ENCODE measurements around the gene C19orf67.

C19orf67 gene

DNA sequence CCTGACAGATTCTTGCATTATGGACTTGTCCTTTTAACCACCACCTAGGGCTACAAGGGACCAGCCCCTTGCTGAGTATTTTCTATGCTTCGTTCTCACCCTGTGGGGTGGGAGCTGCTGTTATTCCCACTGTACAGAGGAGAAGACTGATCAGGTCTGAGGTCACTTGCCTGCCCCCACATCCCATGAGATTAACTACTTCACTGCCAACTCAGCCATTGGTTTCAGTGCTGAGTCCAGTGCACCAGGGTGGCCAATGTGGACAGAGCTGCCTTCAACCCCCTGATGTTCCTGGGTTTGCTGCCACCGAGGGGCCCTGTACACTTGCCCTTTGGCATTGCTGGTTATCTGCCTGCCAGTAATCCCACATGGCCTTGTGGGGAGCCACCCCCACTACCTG, 25.1 kb upstream of the C19orf67 start:
- no peak for DNase-seq (ENCODE audit: low read depth, low spot score)

DNA sequence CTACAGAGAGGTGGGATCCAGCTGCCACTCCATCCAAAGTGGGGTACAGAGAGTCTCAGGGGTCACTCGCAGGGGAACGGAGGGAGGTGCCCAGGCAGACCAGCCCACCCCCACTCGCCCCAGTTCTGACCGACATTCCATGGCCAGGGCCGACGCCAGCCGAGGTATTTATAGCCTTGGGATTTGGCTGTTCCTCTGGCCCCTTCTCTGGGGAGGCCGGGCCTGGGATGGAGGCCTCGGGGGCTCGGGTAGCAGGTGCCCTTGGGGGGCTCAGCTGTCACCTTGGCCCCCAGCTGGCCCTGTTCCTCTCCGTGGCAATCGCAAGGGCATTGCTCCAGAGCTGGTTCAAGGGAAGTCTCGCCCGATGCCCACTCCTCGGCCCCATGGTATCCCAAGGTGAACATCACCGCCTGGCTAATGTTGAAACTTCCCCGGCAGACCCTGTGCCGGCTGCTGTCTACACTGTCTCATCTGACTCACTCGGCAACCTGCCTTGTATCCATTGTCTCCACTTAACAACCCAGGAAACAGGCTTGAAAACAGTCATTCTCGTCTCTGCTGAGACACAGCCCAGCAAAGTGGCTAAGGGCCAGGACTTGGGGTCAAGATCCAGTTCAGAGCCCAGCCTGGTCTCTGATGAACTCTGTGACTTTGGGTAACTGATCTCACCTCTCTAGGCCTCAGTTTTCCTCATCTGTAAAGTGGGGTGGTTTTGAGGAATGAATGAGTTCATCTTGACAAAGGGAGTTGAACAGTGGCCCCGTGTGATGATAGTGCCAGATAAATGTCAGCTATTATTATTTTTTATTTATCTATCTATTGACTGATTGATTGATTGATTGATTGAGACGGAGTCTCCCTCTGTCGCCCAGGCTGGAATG, 22.2 kb upstream of the C19orf67 start:
- no peak for DNase-seq (ENCODE audit: low read depth, low spot score)

DNA sequence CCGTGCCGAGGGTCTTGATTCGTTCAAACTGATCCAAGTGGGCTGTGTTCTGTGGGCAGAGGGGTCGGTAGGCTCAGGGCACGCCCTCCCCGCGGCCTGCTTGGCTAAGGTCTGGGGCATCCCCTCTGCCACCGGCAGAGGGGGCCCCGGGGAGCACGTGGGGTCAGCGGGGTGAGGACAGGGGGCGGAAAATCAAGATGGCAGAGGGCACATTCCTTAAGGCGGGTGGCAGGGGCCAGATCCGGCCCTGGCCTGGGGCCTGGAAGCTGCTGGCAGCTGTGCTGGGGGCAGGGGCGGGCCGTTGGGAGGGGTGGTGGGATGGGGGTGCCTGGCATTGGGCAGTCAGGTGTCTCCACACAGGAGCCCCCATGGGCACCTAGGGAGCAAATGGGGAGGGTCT, 21.3 kb upstream of the C19orf67 start:
- DNase-seq (ENCODE audit: low read depth, low spot score), result no peak

DNA sequence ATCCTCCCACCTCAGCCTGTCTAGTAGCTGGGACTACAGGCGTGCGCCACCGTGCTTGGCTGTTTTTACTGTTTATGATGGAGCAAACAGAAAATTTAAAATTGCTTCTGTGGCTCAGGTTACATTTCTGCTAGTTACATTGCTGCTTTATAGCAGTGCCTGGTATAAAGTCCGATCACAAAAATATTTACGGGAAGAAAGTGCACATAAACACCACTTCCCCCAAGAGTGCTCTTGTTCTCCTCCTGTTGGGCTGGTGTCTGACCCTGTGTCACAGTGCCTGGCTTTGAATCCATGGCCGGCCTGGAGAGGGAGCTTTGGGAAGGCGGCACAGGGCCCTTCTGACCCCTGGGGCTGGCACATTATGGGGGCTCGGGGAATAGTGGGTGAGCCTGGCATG, 20.1 kb upstream of the C19orf67 start:
- DNase-seq (ENCODE audit: low read depth, low spot score), result no peak

GRCh38 chr19:14103310-14103709, 17.7 kb upstream of the C19orf67 start:
- no peak for DNase-seq (ENCODE audit: low read depth, low spot score)

GRCh38 chr19:14102756-14103155, 17.2 kb upstream of the C19orf67 start:
- DNase-seq (ENCODE audit: low read depth, low spot score), result no peak

GRCh38 chr19:14102102-14102696, 16.6 kb upstream of the C19orf67 start:
- no peak for DNase-seq (ENCODE audit: low read depth, low spot score)

GRCh38 chr19:14101003-14101545, 15.5 kb upstream of the C19orf67 start:
- no peak for DNase-seq (ENCODE audit: low read depth, low spot score)

- DNase-seq (ENCODE audit: low read depth, low spot score), result no peak
These were observed 12.1 kb upstream of the C19orf67 start for GRCh38 chr19:14097532-14098151.

GRCh38 chr19:14096272-14096992, 10.8 kb upstream of the C19orf67 start:
- DNase-seq (ENCODE audit: low read depth, low spot score), result no peak

GRCh38 chr19:14094854-14095253, 9.3 kb upstream of the C19orf67 start:
- no peak for DNase-seq (ENCODE audit: low read depth, low spot score)

DNA sequence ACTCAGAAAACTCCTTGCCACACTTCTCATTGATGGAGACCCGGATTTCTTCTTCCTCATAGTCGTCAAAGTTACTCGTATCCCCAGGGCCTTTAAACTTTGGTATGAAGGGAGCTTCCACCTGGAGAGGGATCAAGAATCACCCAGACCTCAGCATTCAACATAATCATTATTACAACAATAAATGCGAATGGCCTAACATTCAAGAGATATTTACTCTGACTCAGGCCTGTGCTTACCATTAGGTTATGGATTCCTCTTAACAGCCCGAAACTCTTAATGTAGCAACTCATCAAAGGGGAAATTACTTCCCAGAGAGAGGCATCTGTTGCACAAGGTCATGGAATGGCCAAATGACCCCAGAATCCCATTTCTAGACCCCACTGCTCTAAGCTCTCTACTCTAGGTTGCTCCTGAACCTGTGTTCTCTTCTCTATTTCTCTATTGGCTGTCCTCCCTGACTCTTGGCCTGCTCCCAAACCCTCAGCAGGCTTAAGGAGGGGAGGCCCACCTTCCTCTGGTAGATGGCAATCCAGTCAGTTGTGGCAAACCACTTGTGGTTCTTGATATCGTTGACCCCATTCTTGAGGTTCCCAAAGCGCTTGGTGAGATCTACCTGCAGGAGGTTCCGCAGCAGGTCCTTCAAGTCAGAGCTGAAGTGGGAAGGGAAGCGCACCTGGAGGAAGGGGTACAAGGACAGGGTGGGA, 7.7 kb upstream of the C19orf67 start:
- no peak for DNase-seq (ENCODE audit: low read depth, low spot score)

GRCh38 chr19:14091813-14092462, 6.4 kb upstream of the C19orf67 start:
- peak; percentile 30 for DNase-seq (ENCODE audit: low read depth, low spot score)

DNA sequence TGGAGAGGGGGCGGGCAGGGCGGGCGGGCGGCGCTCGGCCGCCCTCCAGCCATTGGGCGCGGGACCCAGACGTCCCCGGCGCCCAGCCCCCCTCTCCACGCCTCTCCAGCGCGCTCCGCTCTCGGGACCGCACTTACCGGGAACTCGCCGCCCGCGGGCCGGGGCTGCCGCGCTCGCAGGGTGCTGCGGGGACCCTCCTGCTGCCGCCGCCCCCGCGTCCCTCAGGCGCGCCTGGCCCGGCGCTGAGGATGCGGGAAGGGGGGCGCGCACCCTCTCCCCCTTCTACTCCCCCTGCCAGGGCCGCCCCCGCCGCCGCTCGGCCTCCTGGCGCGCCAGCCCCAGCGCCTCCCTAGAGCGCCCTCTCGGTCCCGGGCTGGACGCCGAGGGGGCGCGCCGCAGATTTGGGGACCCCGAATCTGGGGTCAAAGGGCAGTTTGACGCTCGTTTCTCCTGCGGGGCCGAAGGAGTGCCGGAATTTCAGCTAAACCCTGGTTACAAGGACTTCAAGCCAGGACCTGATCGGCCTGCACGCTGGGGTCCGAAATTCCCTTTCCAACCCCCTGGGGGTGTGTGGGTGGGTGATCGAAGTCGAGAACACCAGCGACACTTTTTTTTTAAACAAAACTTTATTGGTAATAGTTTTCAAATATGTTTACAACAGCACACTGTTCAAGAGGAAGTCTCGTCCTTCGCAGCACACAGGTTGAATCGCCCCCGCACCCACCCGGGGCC, 5.7 kb upstream of the C19orf67 start:
- DNase-seq (ENCODE audit: low read depth, low spot score), result peak; percentile 64

GRCh38 chr19:14090509-14091080, 5.0 kb upstream of the C19orf67 start, which contains the start of gene SAMD1:
SAMD1 (minus strand) TSS chr19:14090751.
- DNase-seq (ENCODE audit: low read depth, low spot score), result no peak

GRCh38 chr19:14089662-14090508, 4.3 kb upstream of the C19orf67 start:
- DNase-seq (ENCODE audit: low read depth, low spot score), result peak; percentile 40

- DNase-seq (ENCODE audit: low read depth, low spot score), result no peak
These were observed 3.8 kb upstream of the C19orf67 start for GRCh38 chr19:14089412-14089661.

GRCh38 chr19:14088634-14089411, 3.2 kb upstream of the C19orf67 start:
- DNase-seq (ENCODE audit: low read depth, low spot score), result no peak
